Activated CD4-positive, alpha-beta memory T cell treated with anti-CD3 and anti-CD28 coated beads, Interleukin-2, amount 10 ng/mL, durations not matched to agents 7 days and 5 days (primary cell): ENCODE data around the gene RAMAC. TPM values are rescaled to one million over a fixed set of nuclear protein-coding genes. Genes with fewer than 3 reads are reported as not detected.

ENCODE experiments used
- CTCF ChIA-PET: fragments of 350-600 bp; sonication (Branson Sonifier 250); formaldehyde crosslinking; loops from one replicate; lab custom pipeline; 2021; ENCODE audit warnings: antibody characterized with exemption, inconsistent platforms; lab: Charles Lee
- POLR2A ChIA-PET: fragments of 350-600 bp; sonication (Branson Sonifier 250); formaldehyde crosslinking; loops from one replicate; lab custom pipeline; 2021; ENCODE audit warnings: antibody characterized with exemption; lab: Charles Lee
- DNase-seq: peaks from one replicate; pipeline ENCODE4 v3.0.0-alpha.2; 2020
- H3K27ac Mint-ChIP-seq: one replicate; pipeline ENCODE4 v1.8.0; 2021; ENCODE audit warnings: mild to moderate bottlenecking, mixed read lengths
- H3K27me3 Mint-ChIP-seq: one replicate; pipeline ENCODE4 v1.8.0; 2021; ENCODE audit warnings: mixed read lengths
- H3K36me3 Mint-ChIP-seq: one replicate; pipeline ENCODE4 v1.8.0; 2021; ENCODE audit warnings: low read depth, mixed read lengths
- H3K4me1 Mint-ChIP-seq: one replicate; pipeline ENCODE4 v1.8.0; 2021; ENCODE audit warnings: mixed read lengths
- H3K4me3 Mint-ChIP-seq: one replicate; pipeline ENCODE4 v1.8.0; 2021; ENCODE audit warnings: mild to moderate bottlenecking, mixed read lengths
- H3K9me3 Mint-ChIP-seq: one replicate; pipeline ENCODE4 v1.8.0; 2021; ENCODE audit warnings: mixed read lengths
- total RNA-seq, 2 experiments: library from RNA; stranded (reverse); gene quantifications; one replicate each; pipeline ENCODE4 v1.2.3, GENCODE V29; 2021

The RAMAC gene
- total RNA-seq, 2 experiments from 2014 or later = 24.1 TPM

- POLR2A ChIA-PET = interaction anchor here (1.1 kb wide), 1 partner anchor 15 kb away, joined by 3 read pairs; no protein-coding TSS in a partner anchor
- Mint-ChIP-seq H3K36me3 (peaks cover 11% of the 10 kb centered on the region), H3K9me3 (no peaks in the 10 kb centered on the region), H3K27ac (no peak overlapping the region), H3K4me3 (no peak overlapping the region), H3K27me3 (peaks cover 23% of the 10 kb centered on the region), H3K4me1 (peaks cover 4% of the 10 kb centered on the region)
- CTCF ChIA-PET = no interaction called here
- no peak for DNase-seq
Measured at GRCh38 chr15:82951472-82952157, 34.4 kb upstream of the RAMAC start.

- ChIA-PET POLR2A (interaction anchor here (1.1 kb wide), 1 partner anchor 14 kb away, joined by 3 read pairs; no protein-coding TSS in a partner anchor), CTCF (no interaction called here)
- H3K4me1 Mint-ChIP-seq = peaks cover 4% of the 10 kb centered on the region
- H3K27me3 Mint-ChIP-seq = peaks cover 17% of the 10 kb centered on the region
- H3K27ac Mint-ChIP-seq = no peak within 1 kb of the TSS
- peaks cover 5% of the 10 kb centered on the region for H3K36me3 Mint-ChIP-seq
- peak; percentile 22 for DNase-seq
- no peaks in the 10 kb centered on the region for H3K9me3 Mint-ChIP-seq
- H3K4me3 Mint-ChIP-seq = peak within 1 kb of the TSS; percentile 63
Measured at GRCh38 chr15:82952158-82953081, 33.6 kb upstream of the RAMAC start, which contains the start of gene HOMER2. Gene HOMER2 (minus strand): TSS chr15:82952720. CDS start chr15:82952535, 185 bp downstream.

GRCh38 chr15:82958638-82959037 is 27.4 kb upstream of the RAMAC start:
- Mint-ChIP-seq H3K9me3 (no peaks in the 10 kb centered on the region), H3K4me1 (no peaks in the 10 kb centered on the region), H3K36me3 (no peaks in the 10 kb centered on the region), H3K27me3 (peaks cover 36% of the 10 kb centered on the region), H3K27ac (no peak overlapping the region), H3K4me3 (no peak overlapping the region)
- ChIA-PET CTCF (no interaction called here), POLR2A (no interaction called here)
- no peak for DNase-seq

- ChIA-PET POLR2A (interaction anchor here (2.7 kb wide), 1 partner anchor 27 kb away, joined by 13 read pairs; the partner anchor contains the start of gene RAMAC), CTCF (no interaction called here)
- DNase-seq = no peak
- Mint-ChIP-seq H3K9me3 (no peaks in the 10 kb centered on the region), H3K27ac (no peak overlapping the region), H3K4me1 (no peaks in the 10 kb centered on the region), H3K36me3 (no peaks in the 10 kb centered on the region), H3K4me3 (no peak overlapping the region), H3K27me3 (peaks cover 36% of the 10 kb centered on the region)
Measured at GRCh38 chr15:82959423-82959822, 26.6 kb upstream of the RAMAC start.

- ChIA-PET CTCF (no interaction called here), POLR2A (interaction anchor here (2.7 kb wide), 1 partner anchor 25 kb away, joined by 13 read pairs; the partner anchor contains the start of gene RAMAC)
- no peaks in the 10 kb centered on the region for H3K36me3 Mint-ChIP-seq
- H3K9me3 Mint-ChIP-seq = no peaks in the 10 kb centered on the region
- peaks cover 34% of the 10 kb centered on the region for H3K27me3 Mint-ChIP-seq
- H3K4me1 Mint-ChIP-seq = peaks cover 3% of the 10 kb centered on the region
- H3K4me3 Mint-ChIP-seq = no peak overlapping the region
- H3K27ac Mint-ChIP-seq = no peak overlapping the region
- DNase-seq = no peak
Measured at GRCh38 chr15:82960766-82961165, 25.2 kb upstream of the RAMAC start.

- ChIA-PET CTCF (no interaction called here), POLR2A (no interaction called here)
- H3K27ac Mint-ChIP-seq = no peak overlapping the region
- no peak overlapping the region for H3K4me3 Mint-ChIP-seq
- no peaks in the 10 kb centered on the region for H3K36me3 Mint-ChIP-seq
- H3K9me3 Mint-ChIP-seq = no peaks in the 10 kb centered on the region
- peaks cover 32% of the 10 kb centered on the region for H3K27me3 Mint-ChIP-seq
- no peak for DNase-seq
- H3K4me1 Mint-ChIP-seq = peaks cover 25% of the 10 kb centered on the region
Measured at GRCh38 chr15:82963471-82964341, 22.3 kb upstream of the RAMAC start.

GRCh38 chr15:82964890-82965289 is 21.1 kb upstream of the RAMAC start:
- H3K27ac Mint-ChIP-seq = no peak overlapping the region
- peaks cover 25% of the 10 kb centered on the region for H3K4me1 Mint-ChIP-seq
- CTCF ChIA-PET = no interaction called here
- no peak overlapping the region for H3K4me3 Mint-ChIP-seq
- H3K9me3 Mint-ChIP-seq = no peaks in the 10 kb centered on the region
- POLR2A ChIA-PET = no interaction called here
- H3K36me3 Mint-ChIP-seq = no peaks in the 10 kb centered on the region
- H3K27me3 Mint-ChIP-seq = peaks cover 31% of the 10 kb centered on the region
- no peak for DNase-seq

- ChIA-PET CTCF (interaction anchor here (1.3 kb wide), 1 partner anchor 33 kb away, joined by 3 read pairs; no protein-coding TSS in a partner anchor), POLR2A (interaction anchor here (1.0 to 1.8 kb wide), 4 partner anchors 15 to 426 kb away, joined by 3 to 7 read pairs (median 4); partner anchors contain the start of genes RAMAC and RPS17)
- Mint-ChIP-seq H3K27me3 (peaks cover 25% of the 10 kb centered on the region), H3K36me3 (no peaks in the 10 kb centered on the region), H3K27ac (peak overlapping the region; percentile 71), H3K4me1 (peaks cover 25% of the 10 kb centered on the region), H3K4me3 (no peak overlapping the region), H3K9me3 (no peaks in the 10 kb centered on the region)
- DNase-seq = peak; percentile 68
Measured at GRCh38 chr15:82966671-82967071, 19.3 kb upstream of the RAMAC start.

GRCh38 chr15:82968066-82968465 is 17.9 kb upstream of the RAMAC start:
- H3K27me3 Mint-ChIP-seq = peaks cover 28% of the 10 kb centered on the region
- CTCF ChIA-PET = no interaction called here

GRCh38 chr15:82969353-82969752 is 16.7 kb upstream of the RAMAC start:
- ChIA-PET POLR2A (interaction anchor here (1.0 to 1.7 kb wide), 2 partner anchors 17 to 20 kb away, joined by 4 to 12 read pairs; partner anchors contain the start of gene RAMAC), CTCF (interaction anchor here (1.0 kb wide), 1 partner anchor 280 kb away, joined by 3 read pairs; no protein-coding TSS in a partner anchor)
- no peak for DNase-seq
- no peaks in the 10 kb centered on the region for H3K36me3 Mint-ChIP-seq
- H3K4me1 Mint-ChIP-seq = peaks cover 25% of the 10 kb centered on the region
- H3K4me3 Mint-ChIP-seq = no peak overlapping the region
- H3K27ac Mint-ChIP-seq = no peak overlapping the region
- no peaks in the 10 kb centered on the region for H3K9me3 Mint-ChIP-seq
- peaks cover 25% of the 10 kb centered on the region for H3K27me3 Mint-ChIP-seq

More at GRCh38 chr15:82968066-82968465, 17.9 kb upstream of the RAMAC start:
- H3K4me1 Mint-ChIP-seq = peaks cover 25% of the 10 kb centered on the region
- no peak overlapping the region for H3K27ac Mint-ChIP-seq
- H3K4me3 Mint-ChIP-seq = no peak overlapping the region
- POLR2A ChIA-PET = interaction anchor here (1.5 to 1.8 kb wide), 3 partner anchors 17 to 158 kb away, joined by 4 to 12 read pairs (median 7); partner anchors contain the start of gene RAMAC
- no peak for DNase-seq
- H3K36me3 Mint-ChIP-seq = no peaks in the 10 kb centered on the region
- H3K9me3 Mint-ChIP-seq = no peaks in the 10 kb centered on the region

- H3K27me3 Mint-ChIP-seq = peaks cover 25% of the 10 kb centered on the region
- H3K36me3 Mint-ChIP-seq = no peaks in the 10 kb centered on the region
- no peak overlapping the region for H3K27ac Mint-ChIP-seq
- H3K4me1 Mint-ChIP-seq = peaks cover 25% of the 10 kb centered on the region
- H3K4me3 Mint-ChIP-seq = no peak overlapping the region
- CTCF ChIA-PET = no interaction called here
- H3K9me3 Mint-ChIP-seq = no peaks in the 10 kb centered on the region
- POLR2A ChIA-PET = interaction anchor here (1.3 kb wide), 1 partner anchor 16 kb away, joined by 5 read pairs; the partner anchor contains the start of gene RAMAC
- DNase-seq = no peak
Measured at GRCh38 chr15:82970078-82970686, 15.8 kb upstream of the RAMAC start.
